NT2/D1 (cell line): Measurements from ENCODE around the gene OTULIN.

Source experiments
- DNase-seq: peaks from one replicate; pipeline ENCODE4 v3.0.0-alpha.2; 2011; ENCODE audit warnings: low read depth, low spot score
- H3K27me3 ChIP-seq: 2 replicates; pipeline ENCODE4 v1.6.0; 2011; ENCODE audit warnings: mild to moderate bottlenecking; ENCODE audit not compliant: insufficient read length, insufficient read depth
- H3K36me3 ChIP-seq: 2 replicates; pipeline ENCODE4 v1.6.1; 2011; ENCODE audit warnings: mild to moderate bottlenecking, low read length, mixed read lengths; ENCODE audit not compliant: insufficient read depth, insufficient read length
- H3K4me1 ChIP-seq: 2 replicates; pipeline ENCODE4 v1.5.1; 2011; ENCODE audit not compliant: insufficient read depth, insufficient read length
- H3K4me3 ChIP-seq: 2 replicates; pipeline ENCODE4 v1.5.1; 2011; ENCODE audit warnings: low read depth; ENCODE audit not compliant: insufficient read length
- H3K9ac ChIP-seq: 2 replicates; pipeline ENCODE4 v1.6.0; 2011; ENCODE audit warnings: low read depth; ENCODE audit not compliant: insufficient read length
- H3K9me3 ChIP-seq: 2 replicates; pipeline ENCODE4 v1.5.1; 2011; ENCODE audit warnings: mild to moderate bottlenecking, low read length; ENCODE audit not compliant: insufficient read depth
- SUZ12 ChIP-seq: IDR thresholded peaks from 2 replicates; pipeline ENCODE4 v1.6.1; 2011; ENCODE audit not compliant: insufficient read length, insufficient read depth; ENCODE audit errors: extremely low read depth
- YY1 ChIP-seq: IDR thresholded peaks from 2 replicates; pipeline ENCODE4 v1.6.1; 2011; ENCODE audit not compliant: insufficient read length, insufficient read depth
- ZNF274 ChIP-seq: IDR thresholded peaks from 2 replicates; pipeline ENCODE4 v1.6.1; 2011; ENCODE audit warnings: mild to moderate bottlenecking, low read depth, low read length

Gene OTULIN

GRCh38 chr5:14662721-14663260 is 1.7 kb upstream of the OTULIN start:
- H3K9ac ChIP-seq = no peak overlapping the region
- H3K4me1 ChIP-seq = no peaks in the 10 kb centered on the region
- H3K27me3 ChIP-seq = peaks cover 18% of the 10 kb centered on the region
- DNase-seq = no peak
- peaks cover 1% of the 10 kb centered on the region for H3K36me3 ChIP-seq
- TF ChIP-seq ZNF274 (no peak), YY1 (no peak), SUZ12 (no peak)
- H3K9me3 ChIP-seq = no peaks in the 10 kb centered on the region
- no peak overlapping the region for H3K4me3 ChIP-seq

- H3K4me3 ChIP-seq = peak overlapping the region; percentile 64
- H3K36me3 ChIP-seq = peaks cover 7% of the 10 kb centered on the region
- H3K9ac ChIP-seq = peak overlapping the region; percentile 76
- H3K27me3 ChIP-seq = peaks cover 18% of the 10 kb centered on the region
- no peak for DNase-seq
- H3K4me1 ChIP-seq = no peaks in the 10 kb centered on the region
- TF ChIP-seq ZNF274 (no peak), YY1 (no peak), SUZ12 (no peak)
- no peaks in the 10 kb centered on the region for H3K9me3 ChIP-seq
These were observed 716 bp upstream of the OTULIN start for GRCh38 chr5:14663734-14664269.

- Histone ChIP-seq H3K9me3 (no peaks in the 10 kb centered on the region), H3K4me1 (no peaks in the 10 kb centered on the region), H3K36me3 (peaks cover 7% of the 10 kb centered on the region), H3K27me3 (peaks cover 18% of the 10 kb centered on the region), H3K4me3 (peak overlapping the region; percentile 64), H3K9ac (peak overlapping the region; percentile 76)
- no peak for TF ChIP-seq YY1
- DNase-seq = no peak
These were observed 744 bp downstream of the OTULIN start for GRCh38 chr5:14665101-14665822.

- no peak for TF ChIP-seq ZNF274
- TF ChIP-seq SUZ12 = no peak
- TF ChIP-seq YY1 = no peak
- no peaks in the 10 kb centered on the region for H3K9me3 ChIP-seq
- no peak for DNase-seq
- H3K9ac ChIP-seq = no peak overlapping the region
- H3K4me1 ChIP-seq = no peaks in the 10 kb centered on the region
- no peak overlapping the region for H3K4me3 ChIP-seq
- H3K36me3 ChIP-seq = peaks cover 7% of the 10 kb centered on the region
- H3K27me3 ChIP-seq = peaks cover 18% of the 10 kb centered on the region
These were observed 1.4 kb downstream of the OTULIN start for GRCh38 chr5:14665949-14666348.

GRCh38 chr5:14666357-14666756 is 1.8 kb downstream of the OTULIN start:
- Histone ChIP-seq H3K4me1 (no peaks in the 10 kb centered on the region), H3K4me3 (no peak overlapping the region), H3K9me3 (no peaks in the 10 kb centered on the region), H3K9ac (no peak overlapping the region), H3K27me3 (peaks cover 18% of the 10 kb centered on the region), H3K36me3 (peaks cover 7% of the 10 kb centered on the region)
- TF ChIP-seq SUZ12 = no peak
- no peak for TF ChIP-seq ZNF274
- no peak for TF ChIP-seq YY1
- no peak for DNase-seq

- Histone ChIP-seq H3K9me3 (no peaks in the 10 kb centered on the region), H3K36me3 (peaks cover 7% of the 10 kb centered on the region), H3K4me3 (no peak overlapping the region), H3K27me3 (peaks cover 18% of the 10 kb centered on the region), H3K9ac (no peak overlapping the region), H3K4me1 (no peaks in the 10 kb centered on the region)
- DNase-seq = no peak
- TF ChIP-seq YY1 (no peak), ZNF274 (no peak), SUZ12 (no peak)
These were observed 2.8 kb downstream of the OTULIN start for GRCh38 chr5:14667290-14667689.

- Histone ChIP-seq H3K27me3 (peaks cover 18% of the 10 kb centered on the region), H3K9ac (no peak overlapping the region), H3K36me3 (peaks cover 7% of the 10 kb centered on the region), H3K9me3 (no peaks in the 10 kb centered on the region), H3K4me1 (no peaks in the 10 kb centered on the region), H3K4me3 (no peak overlapping the region)
- no peak for TF ChIP-seq ZNF274
- TF ChIP-seq SUZ12 = no peak
- TF ChIP-seq YY1 = no peak
- DNase-seq = no peak
These were observed 3.3 kb downstream of the OTULIN start for GRCh38 chr5:14667770-14668169.
